Right ventricle myocardium inferior (tissue), 1 donor: ENCODE measurements around the gene HIP1R. TPM values are rescaled to one million over a fixed set of nuclear protein-coding genes. Genes with fewer than 3 reads are reported as not detected.
A peak's percentile ranks its signal among the peaks of the same experiment; 100 is the strongest.

Experiments
- ATAC-seq: fragments of 200-7000 bp; cut with Tn5 transposase; one replicate; pipeline ENCODE4 v1.9.1; 2020; ENCODE audit warnings: mild to moderate bottlenecking, moderate library complexity
- DNase-seq: peaks from one replicate; pipeline ENCODE4 v3.0.0; 2021; ENCODE audit errors: missing footprints
- intact Hi-C: fragments of 100-400 bp; cut with DNase I; formaldehyde crosslinking; loops from one replicate; pipeline ENCODE4 v1.11.0; 2022
- total RNA-seq: library from RNA; stranded (reverse); fragmentation: NEBNext Ultra II Directional; extraction: Animal tissue kit (Norgen Biotek cat#: 25700); gene quantifications from one replicate; pipeline ENCODE4 v1.2.1, GENCODE V29; 2021
- donor health status: DM: no; HTN: yes; CAD: no; lungs with severe emphysema.

Gene HIP1R
- total RNA-seq, 1 donor from 2014 or later, result 17.6 TPM

GRCh38 chr12:122845041-122845864 is 10.0 kb downstream of the HIP1R start:
- DNase-seq (no peak), ATAC-seq (no peak)
- intact Hi-C loops, result no loop called here

GRCh38 chr12:122845865-122846621 is 10.8 kb downstream of the HIP1R start:
- DNase-seq, result no peak
- no peak for ATAC-seq

GRCh38 chr12:122846622-122847515 is 11.6 kb downstream of the HIP1R start:
- DNase-seq (no peak), ATAC-seq (no peak)
- intact Hi-C loops, result no loop called here

More at GRCh38 chr12:122845865-122846621, 10.8 kb downstream of the HIP1R start:
- intact Hi-C loops, result no loop called here

GRCh38 chr12:122847516-122847836 is 12.2 kb downstream of the HIP1R start:
- DNase-seq (no peak), ATAC-seq (no peak)
- intact Hi-C loops, result no loop called here

GRCh38 chr12:122847921-122848421 is 12.7 kb downstream of the HIP1R start:
- DNase-seq, result no peak
- intact Hi-C loops, result no loop called here
- ATAC-seq, result no peak

GRCh38 chr12:122848471-122849351 is 13.5 kb downstream of the HIP1R start:
- DNase-seq, result peak; percentile 50
- no peak for ATAC-seq
- intact Hi-C loops, result no loop called here

- ATAC-seq (peak; percentile 78), DNase-seq (peak; percentile 77)
- intact Hi-C loops, result no loop called here
Observed at GRCh38 chr12:122849352-122850047, 14.2 kb downstream of the HIP1R start.

- intact Hi-C loops, result no loop called here
- ATAC-seq, result no peak
- DNase-seq, result no peak
Observed at GRCh38 chr12:122850048-122850445, 14.8 kb downstream of the HIP1R start.

- no peak for DNase-seq
- no peak for ATAC-seq
- intact Hi-C loops, result no loop called here
Observed at GRCh38 chr12:122850695-122851350, 15.6 kb downstream of the HIP1R start.

- DNase-seq (no peak), ATAC-seq (no peak)
- intact Hi-C loops, result no loop called here
Observed at GRCh38 chr12:122851820-122852219, 16.6 kb downstream of the HIP1R start.

GRCh38 chr12:122852336-122853275 is 17.3 kb downstream of the HIP1R start:
- ATAC-seq (no peak), DNase-seq (peak; percentile 68)
- intact Hi-C loops, result no loop called here

- intact Hi-C loops, result no loop called here
- DNase-seq (peak; percentile 34), ATAC-seq (no peak)
Observed at GRCh38 chr12:122853582-122854245, 18.5 kb downstream of the HIP1R start.

GRCh38 chr12:122854554-122854953 is 19.3 kb downstream of the HIP1R start:
- intact Hi-C loops, result no loop called here
- no peak for DNase-seq
- no peak for ATAC-seq

GRCh38 chr12:122855071-122855829 is 20.0 kb downstream of the HIP1R start:
- peak; percentile 50 for DNase-seq
- intact Hi-C loops, result no loop called here
- no peak for ATAC-seq
